Esophagus muscularis mucosa (tissue), 3 donors: ENCODE data around the gene MAD1L1.

Experiments used
- EP300 ChIP-seq: sonication (generic); formaldehyde crosslinking; IDR thresholded peaks from one replicate; pipeline ENCODE4 v1.6.1; 2017; ENCODE audit warnings: antibody characterized with exemption
- TF ChIP-seq, protein P1 (sequence below), 3 experiments: fragments of 200-600 bp in 2 of 3; fragments of 450-650 bp in 1 of 3; sonication (generic) in 2 of 3; IDR thresholded peaks; one replicate each; pipeline ENCODE4 v1.5.1; 2017 to 2019; ENCODE audit warnings: antibody characterized with exemption in 3 of 3, mild to moderate bottlenecking in 2 of 3, moderate library complexity in 1 of 3

DNA sequence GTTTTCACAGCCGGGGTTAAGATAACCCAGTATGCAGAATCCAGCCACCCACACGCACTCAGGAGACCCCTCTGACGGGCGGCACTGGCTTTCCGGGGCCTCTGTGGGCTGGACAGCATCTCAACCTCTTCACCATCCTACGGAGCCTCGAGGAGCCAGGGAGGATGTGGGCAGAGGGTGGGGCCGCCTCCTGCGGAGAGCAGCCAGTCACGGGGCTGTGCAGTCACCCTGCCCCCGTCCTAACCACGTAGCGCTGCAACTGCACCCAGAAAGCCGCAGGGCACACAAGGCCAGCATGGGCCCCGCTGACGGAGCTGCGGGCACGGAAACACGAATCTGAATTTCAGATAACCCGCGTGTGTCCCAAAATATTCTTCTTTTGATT is 292.4 kb downstream of the MAD1L1 start:
- TF ChIP-seq, protein P1, sequence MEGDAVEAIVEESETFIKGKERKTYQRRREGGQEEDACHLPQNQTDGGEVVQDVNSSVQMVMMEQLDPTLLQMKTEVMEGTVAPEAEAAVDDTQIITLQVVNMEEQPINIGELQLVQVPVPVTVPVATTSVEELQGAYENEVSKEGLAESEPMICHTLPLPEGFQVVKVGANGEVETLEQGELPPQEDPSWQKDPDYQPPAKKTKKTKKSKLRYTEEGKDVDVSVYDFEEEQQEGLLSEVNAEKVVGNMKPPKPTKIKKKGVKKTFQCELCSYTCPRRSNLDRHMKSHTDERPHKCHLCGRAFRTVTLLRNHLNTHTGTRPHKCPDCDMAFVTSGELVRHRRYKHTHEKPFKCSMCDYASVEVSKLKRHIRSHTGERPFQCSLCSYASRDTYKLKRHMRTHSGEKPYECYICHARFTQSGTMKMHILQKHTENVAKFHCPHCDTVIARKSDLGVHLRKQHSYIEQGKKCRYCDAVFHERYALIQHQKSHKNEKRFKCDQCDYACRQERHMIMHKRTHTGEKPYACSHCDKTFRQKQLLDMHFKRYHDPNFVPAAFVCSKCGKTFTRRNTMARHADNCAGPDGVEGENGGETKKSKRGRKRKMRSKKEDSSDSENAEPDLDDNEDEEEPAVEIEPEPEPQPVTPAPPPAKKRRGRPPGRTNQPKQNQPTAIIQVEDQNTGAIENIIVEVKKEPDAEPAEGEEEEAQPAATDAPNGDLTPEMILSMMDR (IDR thresholded peaks at IDR 0.05), result no peak
- no peak for TF ChIP-seq EP300
